Measurements from ENCODE around the gene CHD6.

GRCh38 chr20:41469868-41470267 lies 148.3 kb downstream of the CHD6 start:
- TF ChIP-seq EZH2 (IDR thresholded peaks at IDR 0.05; ENCODE audit: insufficient read depth, poor library complexity, severe bottlenecking) (no peak), EZH2phosphoT487 (IDR thresholded peaks at IDR 0.05; ENCODE audit: insufficient read depth, low read depth) (no peak)
